Gastrocnemius medialis (tissue), 4 donors: ENCODE measurements around the gene NTN1.

Source experiments
- POLR2A ChIP-seq, 2 donors: fragments of 450-650 bp; IDR thresholded peaks; one replicate each; pipeline ENCODE4 v1.6.1; 2017; ENCODE audit warnings: antibody characterized with exemption in 2 of 2, mild to moderate bottlenecking in 2 of 2, moderate library complexity in 2 of 2
- TF ChIP-seq, protein P1 (sequence below), 5 experiments: fragments of 450-650 bp in 3 of 5; fragments of 200-600 bp in 2 of 5; sonication (generic) in 2 of 5; IDR thresholded peaks in 4 of 5; conservative IDR thresholded peaks in 1 of 5; 1 replicate in 4 of 5; 2 replicates in 1 of 5; pipeline ENCODE4 v1.5.1; 2016 to 2019; ENCODE audit warnings: antibody characterized with exemption in 5 of 5, mild to moderate bottlenecking in 3 of 5, moderate library complexity in 3 of 5

- TF ChIP-seq POLR2A (IDR thresholded peaks at IDR 0.05) = no peak
- TF ChIP-seq, protein P1, sequence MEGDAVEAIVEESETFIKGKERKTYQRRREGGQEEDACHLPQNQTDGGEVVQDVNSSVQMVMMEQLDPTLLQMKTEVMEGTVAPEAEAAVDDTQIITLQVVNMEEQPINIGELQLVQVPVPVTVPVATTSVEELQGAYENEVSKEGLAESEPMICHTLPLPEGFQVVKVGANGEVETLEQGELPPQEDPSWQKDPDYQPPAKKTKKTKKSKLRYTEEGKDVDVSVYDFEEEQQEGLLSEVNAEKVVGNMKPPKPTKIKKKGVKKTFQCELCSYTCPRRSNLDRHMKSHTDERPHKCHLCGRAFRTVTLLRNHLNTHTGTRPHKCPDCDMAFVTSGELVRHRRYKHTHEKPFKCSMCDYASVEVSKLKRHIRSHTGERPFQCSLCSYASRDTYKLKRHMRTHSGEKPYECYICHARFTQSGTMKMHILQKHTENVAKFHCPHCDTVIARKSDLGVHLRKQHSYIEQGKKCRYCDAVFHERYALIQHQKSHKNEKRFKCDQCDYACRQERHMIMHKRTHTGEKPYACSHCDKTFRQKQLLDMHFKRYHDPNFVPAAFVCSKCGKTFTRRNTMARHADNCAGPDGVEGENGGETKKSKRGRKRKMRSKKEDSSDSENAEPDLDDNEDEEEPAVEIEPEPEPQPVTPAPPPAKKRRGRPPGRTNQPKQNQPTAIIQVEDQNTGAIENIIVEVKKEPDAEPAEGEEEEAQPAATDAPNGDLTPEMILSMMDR (IDR thresholded peaks at IDR 0.05 in 4 of 5, conservative IDR thresholded peaks at IDR 0.05 in 1 of 5) = no peak
Measured at GRCh38 chr17:9229160-9229825, 208.0 kb downstream of the NTN1 start.
